Kidney (tissue), 14 donors: ENCODE results near the gene COL15A1. TPM values are rescaled to one million over a fixed set of nuclear protein-coding genes. Genes with fewer than 3 reads are reported as not detected.

Experiments
- DNase-seq, 5 donors: peaks; one replicate each; pipeline ENCODE4 v3.0.0-alpha.2; 2013 to 2020
- FAIRE-seq: peaks from 2 replicates; lab custom pipeline; 2012; peaks lifted over from hg19 to GRCh38; lab: Jason Lieb, UNC
- H3K27ac ChIP-seq, 2 donors: one replicate each; pipeline ENCODE4 v1.7.0; 2013; ENCODE audit warnings: low read depth in 2 of 2, low read length in 2 of 2, inconsistent platforms in 1 of 2
- H3K27me3 ChIP-seq: one replicate; pipeline ENCODE4 v1.7.1; 2013; ENCODE audit warnings: low read length, inconsistent platforms; ENCODE audit not compliant: control insufficient read depth, insufficient read depth
- H3K36me3 ChIP-seq, 3 donors: one replicate each; pipeline versions ENCODE4 v1.7.0 to v1.7.1; 2013; ENCODE audit warnings: low read length in 3 of 3, control low read depth in 1 of 3, inconsistent platforms in 1 of 3; ENCODE audit not compliant: insufficient read depth in 3 of 3, control insufficient read depth in 2 of 3
- H3K4me1 ChIP-seq, 3 donors: one replicate each; pipeline versions ENCODE4 v1.7.0 to v1.7.1; 2013; ENCODE audit warnings: low read length in 3 of 3, inconsistent platforms in 1 of 3, low read depth in 1 of 3; ENCODE audit not compliant: control insufficient read depth in 2 of 3, insufficient read depth in 2 of 3
- H3K4me3 ChIP-seq, 3 donors: one replicate each; pipeline versions ENCODE4 v1.7.0 to v1.8.1; 2013; ENCODE audit warnings: low read length in 3 of 3, control low read depth in 1 of 3, inconsistent platforms in 1 of 3
- H3K9ac ChIP-seq, 3 donors: one replicate each; pipeline versions ENCODE4 v1.7.0 to v1.7.1; 2013; ENCODE audit warnings: low read length in 3 of 3, control low read depth in 1 of 3, inconsistent platforms in 1 of 3
- H3K9me3 ChIP-seq, 3 donors: one replicate each; pipeline versions ENCODE4 v1.7.0 to v1.7.1; 2013; ENCODE audit warnings: low read length in 3 of 3, control low read depth in 1 of 3, inconsistent platforms in 1 of 3; ENCODE audit not compliant: control insufficient read depth in 2 of 3, insufficient read depth in 1 of 3
- intact Hi-C: fragments of 100-400 bp; cut with DNase I; formaldehyde crosslinking; loops from one replicate; pipeline ENCODE4 v1.11.1; 2022
- polyA plus RNA-seq: library from polyadenylated mRNA; stranded (reverse); fragments of 350-450 nt; fragmentation: Illumina TruSeq; extraction: RNeasy Lipid Tissue Mini Kit (QIAGEN cat#74804); gene quantifications from one replicate; pipeline ENCODE4 v1.2.3, GENCODE V29; 2014; ENCODE audit warnings: low read depth, low replicate concordance; ENCODE audit not compliant: insufficient read depth
- total RNA-seq: library from RNA; stranded (reverse); fragmentation: NEBNext Ultra II Directional; extraction: Animal tissue kit (Norgen Biotek cat#: 25700); gene quantifications from one replicate; pipeline ENCODE4 v1.2.1, GENCODE V29; 2021
- TF ChIP-seq, protein P1 (sequence below): IDR thresholded peaks from 3 replicates; pipeline ENCODE4 v1.5.1; 2012; ENCODE audit warnings: mild to moderate bottlenecking, moderate library complexity, borderline replicate concordance; ENCODE audit not compliant: insufficient read depth; ENCODE audit errors: extremely low read depth
- donor health status: control.
- donor health status: control.
- donor health status: control.
- donor health status: control.
- donor health status: control.
- donor health status: DM: yes; HTN: yes; CAD: no.
- donor health status: Normal renal cell carcinoma (clear cell type).

COL15A1 gene
- total and polyA plus RNA-seq, 2 donors from 2014 or later: 4.7 to 42.0 TPM

DNA sequence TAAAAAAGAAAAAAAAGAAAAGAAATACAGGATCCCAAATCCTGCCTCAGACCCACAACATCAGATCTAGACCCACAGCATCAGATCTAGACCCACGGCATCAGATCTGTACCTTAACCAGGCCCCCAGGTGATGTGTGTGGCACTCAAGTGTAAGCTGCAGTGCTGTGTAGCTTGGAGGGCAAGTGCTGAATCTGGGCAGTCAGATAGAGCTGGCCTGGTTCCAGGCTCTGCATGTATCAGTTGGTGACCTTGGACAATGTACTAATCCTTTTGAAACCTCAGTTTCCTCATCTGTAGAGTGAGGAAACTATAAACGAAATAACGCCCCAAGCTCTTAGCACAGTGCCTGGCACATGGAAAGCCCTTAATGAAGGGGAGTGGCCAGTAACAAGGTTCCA is 16.7 kb downstream of the COL15A1 start:
- intact Hi-C loops: no loop called here
- Histone ChIP-seq H3K4me1 (peaks cover 0 to 6% (median 0%) of the 10 kb centered on the region in 3 donors), H3K9ac (no peak overlapping the region), H3K9me3 (peaks cover 0 to 9% (median 0%) of the 10 kb centered on the region in 3 donors), H3K4me3 (no peak overlapping the region), H3K27me3 (no peaks in the 10 kb centered on the region), H3K27ac (no peak overlapping the region), H3K36me3 (no peaks in the 10 kb centered on the region)
- DNase-seq (no peak), FAIRE-seq (no peak)
- TF ChIP-seq, protein P1, sequence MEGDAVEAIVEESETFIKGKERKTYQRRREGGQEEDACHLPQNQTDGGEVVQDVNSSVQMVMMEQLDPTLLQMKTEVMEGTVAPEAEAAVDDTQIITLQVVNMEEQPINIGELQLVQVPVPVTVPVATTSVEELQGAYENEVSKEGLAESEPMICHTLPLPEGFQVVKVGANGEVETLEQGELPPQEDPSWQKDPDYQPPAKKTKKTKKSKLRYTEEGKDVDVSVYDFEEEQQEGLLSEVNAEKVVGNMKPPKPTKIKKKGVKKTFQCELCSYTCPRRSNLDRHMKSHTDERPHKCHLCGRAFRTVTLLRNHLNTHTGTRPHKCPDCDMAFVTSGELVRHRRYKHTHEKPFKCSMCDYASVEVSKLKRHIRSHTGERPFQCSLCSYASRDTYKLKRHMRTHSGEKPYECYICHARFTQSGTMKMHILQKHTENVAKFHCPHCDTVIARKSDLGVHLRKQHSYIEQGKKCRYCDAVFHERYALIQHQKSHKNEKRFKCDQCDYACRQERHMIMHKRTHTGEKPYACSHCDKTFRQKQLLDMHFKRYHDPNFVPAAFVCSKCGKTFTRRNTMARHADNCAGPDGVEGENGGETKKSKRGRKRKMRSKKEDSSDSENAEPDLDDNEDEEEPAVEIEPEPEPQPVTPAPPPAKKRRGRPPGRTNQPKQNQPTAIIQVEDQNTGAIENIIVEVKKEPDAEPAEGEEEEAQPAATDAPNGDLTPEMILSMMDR: no peak

GRCh38 chr9:98961513-98962180 is 17.9 kb downstream of the COL15A1 start:
- DNase-seq: no peak
- Histone ChIP-seq H3K36me3 (no peaks in the 10 kb centered on the region), H3K27ac (no peak overlapping the region), H3K4me3 (no peak overlapping the region), H3K27me3 (no peaks in the 10 kb centered on the region), H3K9ac (no peak overlapping the region), H3K4me1 (peaks cover 0 to 6% (median 0%) of the 10 kb centered on the region in 3 donors), H3K9me3 (peaks cover 0 to 8% (median 0%) of the 10 kb centered on the region in 3 donors)
- intact Hi-C loops: no loop called here
- TF ChIP-seq, protein P1: no peak
- FAIRE-seq: no peak

- intact Hi-C loops: no loop called here
- FAIRE-seq: no peak
- H3K27ac ChIP-seq: no peak overlapping the region
- peaks cover 0 to 3% (median 0%) of the 10 kb centered on the region in 3 donors for H3K9me3 ChIP-seq
- H3K4me3 ChIP-seq: no peak overlapping the region
- TF ChIP-seq, protein P1: no peak
- DNase-seq: no peak
- H3K36me3 ChIP-seq: no peaks in the 10 kb centered on the region
- H3K4me1 ChIP-seq: peaks cover 0 to 6% (median 0%) of the 10 kb centered on the region in 3 donors
- H3K27me3 ChIP-seq: no peaks in the 10 kb centered on the region
- no peak overlapping the region for H3K9ac ChIP-seq
These were observed 18.5 kb downstream of the COL15A1 start for GRCh38 chr9:98962181-98962560.

GRCh38 chr9:98962861-98963260 is 19.2 kb downstream of the COL15A1 start:
- no peak overlapping the region for H3K27ac ChIP-seq
- intact Hi-C loops: no loop called here
- no peaks in the 10 kb centered on the region for H3K9me3 ChIP-seq
- H3K27me3 ChIP-seq: no peaks in the 10 kb centered on the region
- H3K4me3 ChIP-seq: no peak overlapping the region
- H3K9ac ChIP-seq: no peak overlapping the region
- peaks cover 0 to 6% (median 0%) of the 10 kb centered on the region in 3 donors for H3K4me1 ChIP-seq
- no peaks in the 10 kb centered on the region for H3K36me3 ChIP-seq
- TF ChIP-seq, protein P1: no peak
- DNase-seq (peak in 3 of 5 donors; percentile 17 to 58 (median 50)), FAIRE-seq (no peak)
